ENCODE measurements around the gene CCDC66. TPM values are rescaled to one million over a fixed set of nuclear protein-coding genes. Genes with fewer than 3 reads are reported as not detected.

The CCDC66 gene
- total and polyA plus RNA-seq, 2 donors: 27.9 to 42.7 TPM

DNA sequence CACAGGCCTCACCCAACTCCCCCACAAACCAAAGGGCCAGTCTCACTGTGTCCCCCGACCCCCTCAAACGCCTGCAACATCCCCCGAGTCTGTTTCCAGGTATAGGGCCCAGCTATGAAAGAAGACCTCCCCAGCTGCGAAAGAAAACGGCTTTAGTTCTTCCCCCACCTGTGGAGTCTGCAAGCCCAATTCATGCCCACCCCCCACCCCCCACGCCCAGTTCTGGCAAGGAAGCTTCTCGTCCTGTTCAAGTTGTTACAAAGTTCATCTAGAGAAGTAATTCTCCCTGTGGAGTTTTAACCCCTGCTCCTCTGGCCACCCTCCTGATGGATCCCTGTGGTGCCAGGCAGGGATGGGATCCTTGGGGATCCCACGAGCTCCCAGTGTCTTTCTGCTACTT lies 54.4 kb downstream of the CCDC66 start:
- Histone ChIP-seq H3K4me1 (ENCODE audit: control insufficient read depth in 2 of 2, insufficient read depth in 2 of 2, low read length in 2 of 2) (peaks cover 8 to 11% of the 10 kb centered on the region in 2 donors), H3K36me3 (ENCODE audit: control insufficient read depth in 2 of 2, insufficient read depth in 2 of 2, low read length in 1 of 2) (peaks cover 23 to 36% of the 10 kb centered on the region in 2 donors), H3K9me3 (ENCODE audit: control insufficient read depth in 2 of 2, insufficient read depth in 1 of 2, low read length in 1 of 2) (peaks cover 1 to 2% of the 10 kb centered on the region in 2 donors), H3K27me3 (ENCODE audit: control insufficient read depth in 2 of 2, insufficient read depth in 1 of 2, low read length in 1 of 2) (no peaks in the 10 kb centered on the region), H3K27ac (ENCODE audit: low read depth in 1 of 2, low read length in 1 of 2) (no peak overlapping the region), H3K4me3 (ENCODE audit: low read length in 2 of 2) (no peak overlapping the region)
- DNase-seq (ENCODE audit: low read depth in 6 of 9, low spot score in 9 of 9): no peak
- WGBS: 84% methylated on average over 8 of the region's 8 CpGs

DNA sequence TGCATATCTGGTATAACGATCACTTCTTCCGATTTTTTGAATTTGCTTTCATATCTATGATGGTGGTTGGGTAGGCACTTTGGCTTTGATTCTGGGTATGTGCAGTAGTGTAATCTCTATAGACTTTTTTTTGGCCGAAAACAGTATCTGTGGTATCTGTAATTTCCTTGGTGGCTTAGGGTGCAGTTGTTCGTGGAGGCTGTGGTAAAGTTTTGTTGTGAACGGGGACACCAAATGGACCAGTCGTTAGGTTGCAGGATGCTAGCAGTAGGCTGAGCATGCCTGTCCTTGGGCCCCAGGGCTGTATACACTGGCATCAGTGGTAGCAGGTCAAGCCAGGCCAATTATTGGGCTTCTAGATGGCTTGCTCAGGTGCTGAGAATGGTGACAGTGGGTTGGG lies 55.2 kb downstream of the CCDC66 start:
- no peak for DNase-seq (ENCODE audit: low read depth in 6 of 9, low spot score in 9 of 9)
- Histone ChIP-seq H3K27me3 (ENCODE audit: control insufficient read depth in 2 of 2, insufficient read depth in 1 of 2, low read length in 1 of 2) (no peaks in the 10 kb centered on the region), H3K4me3 (ENCODE audit: low read length in 2 of 2) (no peak overlapping the region), H3K36me3 (ENCODE audit: control insufficient read depth in 2 of 2, insufficient read depth in 2 of 2, low read length in 1 of 2) (peaks cover 20 to 43% of the 10 kb centered on the region in 2 donors), H3K4me1 (ENCODE audit: control insufficient read depth in 2 of 2, insufficient read depth in 2 of 2, low read length in 2 of 2) (peaks cover 8 to 11% of the 10 kb centered on the region in 2 donors), H3K27ac (ENCODE audit: low read depth in 1 of 2, low read length in 1 of 2) (no peak overlapping the region), H3K9me3 (ENCODE audit: control insufficient read depth in 2 of 2, insufficient read depth in 1 of 2, low read length in 1 of 2) (no peaks in the 10 kb centered on the region)
- WGBS: 96% methylated on average over 6 of the region's 6 CpGs

- Histone ChIP-seq H3K4me3 (ENCODE audit: low read length in 2 of 2) (no peak overlapping the region), H3K27me3 (ENCODE audit: control insufficient read depth in 2 of 2, insufficient read depth in 1 of 2, low read length in 1 of 2) (no peaks in the 10 kb centered on the region), H3K36me3 (ENCODE audit: control insufficient read depth in 2 of 2, insufficient read depth in 2 of 2, low read length in 1 of 2) (peaks cover 25 to 52% of the 10 kb centered on the region in 2 donors), H3K27ac (ENCODE audit: low read depth in 1 of 2, low read length in 1 of 2) (no peak overlapping the region), H3K9me3 (ENCODE audit: control insufficient read depth in 2 of 2, insufficient read depth in 1 of 2, low read length in 1 of 2) (no peaks in the 10 kb centered on the region), H3K4me1 (ENCODE audit: control insufficient read depth in 2 of 2, insufficient read depth in 2 of 2, low read length in 2 of 2) (peaks cover 8 to 11% of the 10 kb centered on the region in 2 donors)
- WGBS: 30% methylated on average over 1 of the region's 1 CpG
- peak in 1 of 9 donors; percentile 33 for DNase-seq (ENCODE audit: low read depth in 6 of 9, low spot score in 9 of 9)
These were observed 56.0 kb downstream of the CCDC66 start for GRCh38 chr3:56613016-56613415.

GRCh38 chr3:56616478-56617006 lies 59.6 kb downstream of the CCDC66 start:
- no peak overlapping the region for H3K27ac ChIP-seq (ENCODE audit: low read depth in 1 of 2, low read length in 1 of 2)
- no peaks in the 10 kb centered on the region for H3K9me3 ChIP-seq (ENCODE audit: control insufficient read depth in 2 of 2, insufficient read depth in 1 of 2, low read length in 1 of 2)
- peaks cover 30 to 72% of the 10 kb centered on the region in 2 donors for H3K36me3 ChIP-seq (ENCODE audit: control insufficient read depth in 2 of 2, insufficient read depth in 2 of 2, low read length in 1 of 2)
- H3K27me3 ChIP-seq (ENCODE audit: control insufficient read depth in 2 of 2, insufficient read depth in 1 of 2, low read length in 1 of 2): no peaks in the 10 kb centered on the region
- H3K4me3 ChIP-seq (ENCODE audit: low read length in 2 of 2): no peak overlapping the region
- no peak for DNase-seq (ENCODE audit: low read depth in 6 of 9, low spot score in 9 of 9)
- WGBS: 76% methylated on average over 2 of the region's 2 CpGs
- H3K4me1 ChIP-seq (ENCODE audit: control insufficient read depth in 2 of 2, insufficient read depth in 2 of 2, low read length in 2 of 2): peaks cover 8 to 11% of the 10 kb centered on the region in 2 donors

DNA sequence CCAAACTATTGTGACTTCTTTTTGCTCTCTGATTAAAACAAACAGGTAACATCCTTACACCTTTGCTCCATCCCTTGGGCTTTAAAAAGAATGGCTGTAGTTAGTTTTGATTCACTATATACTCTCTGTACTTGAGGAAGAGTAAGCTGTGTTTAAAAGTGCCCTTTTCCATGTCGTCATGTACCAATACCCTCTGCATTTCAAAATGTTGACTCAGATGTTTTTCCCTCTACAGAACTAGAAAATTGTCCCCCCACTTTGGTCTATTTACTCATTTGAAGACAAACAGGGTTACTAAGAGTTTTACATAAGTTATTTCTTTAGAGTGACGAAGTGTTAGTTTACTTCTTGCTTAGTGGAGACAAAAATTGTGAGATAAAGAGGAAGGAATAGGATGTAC lies 63.4 kb downstream of the CCDC66 start:
- H3K36me3 ChIP-seq (ENCODE audit: control insufficient read depth in 2 of 2, insufficient read depth in 2 of 2, low read length in 1 of 2): peaks cover 26 to 84% of the 10 kb centered on the region in 2 donors
- WGBS: 97% methylated on average over 2 of the region's 2 CpGs
- no peak for DNase-seq (ENCODE audit: low read depth in 6 of 9, low spot score in 9 of 9)
- H3K9me3 ChIP-seq (ENCODE audit: control insufficient read depth in 2 of 2, insufficient read depth in 1 of 2, low read length in 1 of 2): no peaks in the 10 kb centered on the region
- no peak overlapping the region for H3K4me3 ChIP-seq (ENCODE audit: low read length in 2 of 2)
- H3K27me3 ChIP-seq (ENCODE audit: control insufficient read depth in 2 of 2, insufficient read depth in 1 of 2, low read length in 1 of 2): no peaks in the 10 kb centered on the region
- H3K4me1 ChIP-seq (ENCODE audit: control insufficient read depth in 2 of 2, insufficient read depth in 2 of 2, low read length in 2 of 2): no peaks in the 10 kb centered on the region
- H3K27ac ChIP-seq (ENCODE audit: low read depth in 1 of 2, low read length in 1 of 2): peak overlapping the region in 1 of 2 donors; percentile 26

DNA sequence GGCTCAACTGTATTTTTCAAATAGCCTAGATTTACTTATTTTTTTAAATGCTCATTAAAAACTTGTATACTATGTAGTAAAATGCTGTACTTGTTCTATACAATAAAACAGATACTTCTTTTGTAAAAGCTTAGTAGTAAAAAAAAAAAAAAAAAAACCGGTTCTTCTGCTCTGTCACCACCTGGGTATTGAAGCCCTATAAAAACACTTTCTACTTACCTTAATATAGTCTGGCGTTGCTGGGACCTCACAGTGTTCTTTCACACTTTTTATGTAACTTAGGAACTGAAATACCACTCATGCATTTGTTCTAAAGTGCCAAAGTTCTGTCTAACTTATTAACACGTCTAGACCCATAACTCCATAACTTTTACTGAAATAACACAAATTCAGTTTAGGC lies 64.7 kb downstream of the CCDC66 start:
- no peaks in the 10 kb centered on the region for H3K4me1 ChIP-seq (ENCODE audit: control insufficient read depth in 2 of 2, insufficient read depth in 2 of 2, low read length in 2 of 2)
- H3K36me3 ChIP-seq (ENCODE audit: control insufficient read depth in 2 of 2, insufficient read depth in 2 of 2, low read length in 1 of 2): peaks cover 27 to 86% of the 10 kb centered on the region in 2 donors
- 94% methylated on average over 3 of the region's 3 CpGs for WGBS
- no peak overlapping the region for H3K4me3 ChIP-seq (ENCODE audit: low read length in 2 of 2)
- no peaks in the 10 kb centered on the region for H3K27me3 ChIP-seq (ENCODE audit: control insufficient read depth in 2 of 2, insufficient read depth in 1 of 2, low read length in 1 of 2)
- DNase-seq (ENCODE audit: low read depth in 6 of 9, low spot score in 9 of 9): no peak
- H3K9me3 ChIP-seq (ENCODE audit: control insufficient read depth in 2 of 2, insufficient read depth in 1 of 2, low read length in 1 of 2): no peaks in the 10 kb centered on the region
- no peak overlapping the region for H3K27ac ChIP-seq (ENCODE audit: low read depth in 1 of 2, low read length in 1 of 2)

- H3K4me1 ChIP-seq (ENCODE audit: control insufficient read depth in 2 of 2, insufficient read depth in 2 of 2, low read length in 2 of 2): no peaks in the 10 kb centered on the region
- no peak for DNase-seq (ENCODE audit: low read depth in 6 of 9, low spot score in 9 of 9)
- H3K4me3 ChIP-seq (ENCODE audit: low read length in 2 of 2): no peak overlapping the region
- 98% methylated on average over 3 of the region's 3 CpGs for WGBS
- H3K36me3 ChIP-seq (ENCODE audit: control insufficient read depth in 2 of 2, insufficient read depth in 2 of 2, low read length in 1 of 2): peaks cover 27 to 87% of the 10 kb centered on the region in 2 donors
- no peaks in the 10 kb centered on the region for H3K9me3 ChIP-seq (ENCODE audit: control insufficient read depth in 2 of 2, insufficient read depth in 1 of 2, low read length in 1 of 2)
- no peaks in the 10 kb centered on the region for H3K27me3 ChIP-seq (ENCODE audit: control insufficient read depth in 2 of 2, insufficient read depth in 1 of 2, low read length in 1 of 2)
- no peak overlapping the region for H3K27ac ChIP-seq (ENCODE audit: low read depth in 1 of 2, low read length in 1 of 2)
These were observed 65.4 kb downstream of the CCDC66 start for GRCh38 chr3:56622381-56622780.

- H3K9me3 ChIP-seq (ENCODE audit: control insufficient read depth in 2 of 2, insufficient read depth in 1 of 2, low read length in 1 of 2): no peaks in the 10 kb centered on the region
- 96% methylated on average over 3 of the region's 3 CpGs for WGBS
- no peaks in the 10 kb centered on the region for H3K27me3 ChIP-seq (ENCODE audit: control insufficient read depth in 2 of 2, insufficient read depth in 1 of 2, low read length in 1 of 2)
- no peaks in the 10 kb centered on the region for H3K4me1 ChIP-seq (ENCODE audit: control insufficient read depth in 2 of 2, insufficient read depth in 2 of 2, low read length in 2 of 2)
- no peak for DNase-seq (ENCODE audit: low read depth in 6 of 9, low spot score in 9 of 9)
- peaks cover 24 to 84% of the 10 kb centered on the region in 2 donors for H3K36me3 ChIP-seq (ENCODE audit: control insufficient read depth in 2 of 2, insufficient read depth in 2 of 2, low read length in 1 of 2)
- H3K4me3 ChIP-seq (ENCODE audit: low read length in 2 of 2): no peak overlapping the region
- H3K27ac ChIP-seq (ENCODE audit: low read depth in 1 of 2, low read length in 1 of 2): no peak overlapping the region
These were observed 67.8 kb downstream of the CCDC66 start for GRCh38 chr3:56624725-56625124.

DNA sequence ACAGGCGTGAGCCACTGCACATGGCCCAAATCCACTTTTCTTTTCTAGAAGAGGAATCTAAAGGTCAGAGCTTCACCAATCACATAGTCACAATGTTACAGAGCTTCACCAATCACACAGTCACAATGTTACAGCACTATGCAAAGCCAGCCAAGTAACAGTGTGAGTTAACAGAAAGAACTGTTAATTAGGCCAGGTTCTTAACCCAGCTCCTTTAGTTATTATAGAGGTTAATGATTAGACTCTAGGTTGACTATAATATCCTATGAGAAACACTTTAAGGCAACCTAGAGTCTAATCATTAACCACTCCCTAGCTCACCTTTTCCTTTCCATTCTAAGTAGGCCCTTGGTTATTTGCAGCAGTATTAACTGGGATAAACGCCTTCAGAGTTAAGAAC lies 72.1 kb downstream of the CCDC66 start:
- no peaks in the 10 kb centered on the region for H3K4me1 ChIP-seq (ENCODE audit: control insufficient read depth in 2 of 2, insufficient read depth in 2 of 2, low read length in 2 of 2)

More for the DNA sequence above, 72.1 kb downstream of the CCDC66 start:
- Histone ChIP-seq H3K36me3 (ENCODE audit: control insufficient read depth in 2 of 2, insufficient read depth in 2 of 2, low read length in 1 of 2) (peaks cover 39 to 69% of the 10 kb centered on the region in 2 donors), H3K9me3 (ENCODE audit: control insufficient read depth in 2 of 2, insufficient read depth in 1 of 2, low read length in 1 of 2) (no peaks in the 10 kb centered on the region), H3K4me3 (ENCODE audit: low read length in 2 of 2) (no peak overlapping the region), H3K27ac (ENCODE audit: low read depth in 1 of 2, low read length in 1 of 2) (no peak overlapping the region), H3K27me3 (ENCODE audit: control insufficient read depth in 2 of 2, insufficient read depth in 1 of 2, low read length in 1 of 2) (no peaks in the 10 kb centered on the region)
- WGBS: 95% methylated on average over 2 of the region's 2 CpGs
- DNase-seq (ENCODE audit: low read depth in 6 of 9, low spot score in 9 of 9): no peak

Data from thymus (tissue), 11 donors.